GM12891 (cell line): ENCODE results near the gene FAM83G.
"Not testable (repeated sequence)": the region's sequence is repeated elsewhere in the genome, so short reads cannot be mapped to it uniquely, and the experiment has no call there.

ENCODE experiments used
- PAX5 ChIP-seq: IDR thresholded peaks from 2 replicates; pipeline ENCODE4 v1.6.1; 2011; ENCODE audit warnings: low read length, moderate library complexity, mild to moderate bottlenecking; ENCODE audit not compliant: insufficient read depth, severe bottlenecking
- POLR2A ChIP-seq: IDR thresholded peaks from 2 replicates; pipeline ENCODE4 v1.6.1; 2011; ENCODE audit warnings: low read depth, low read length, control low read depth
- POLR2AphosphoS5 ChIP-seq: IDR thresholded peaks from 2 replicates; pipeline ENCODE4 v1.6.1; 2011; ENCODE audit warnings: low read depth, low read length, control low read depth
- TAF1 ChIP-seq: IDR thresholded peaks from 2 replicates; pipeline ENCODE4 v1.6.1; 2011; ENCODE audit warnings: low read depth, low read length, control low read depth

GRCh38 chr17:19029740-19030139 lies 25.2 kb upstream of the FAM83G start:
- TF ChIP-seq POLR2AphosphoS5, POLR2A, TAF1, PAX5: not testable (repeated sequence)
